Lung (tissue), 12 donors: ENCODE results near the gene MBNL1. TPM values are rescaled to one million over a fixed set of nuclear protein-coding genes. Genes with fewer than 3 reads are reported as not detected.

Experiments used
- ATAC-seq: fragments of 200-7000 bp; cut with Tn5 transposase; one replicate; pipeline ENCODE4 v1.9.1; 2020; ENCODE audit warnings: moderate number of reproducible peaks; ENCODE audit not compliant: insufficient read depth, low FRiP score
- DNase-seq, 3 donors: peaks; one replicate each; pipeline ENCODE4 v3.0.0-alpha.2; 2013 to 2017
- H3K27ac ChIP-seq, 2 donors: one replicate each; pipeline ENCODE4 v1.5.1; 2013; ENCODE audit warnings: mild to moderate bottlenecking in 2 of 2, moderate library complexity in 2 of 2, control low read depth in 1 of 2, inconsistent platforms in 1 of 2, low read depth in 1 of 2, low read length in 1 of 2
- H3K27me3 ChIP-seq, 3 donors: one replicate each; pipeline ENCODE4 v1.5.1; 2013; ENCODE audit warnings: low read length in 2 of 3; ENCODE audit not compliant: control insufficient read depth in 3 of 3, insufficient read depth in 3 of 3
- H3K36me3 ChIP-seq, 4 donors: one replicate each; pipeline ENCODE4 v1.5.1; 2013; ENCODE audit warnings: low read length in 4 of 4, mild to moderate bottlenecking in 1 of 4, moderate library complexity in 1 of 4; ENCODE audit not compliant: control insufficient read depth in 4 of 4, insufficient read depth in 4 of 4
- H3K4me1 ChIP-seq, 5 donors: one replicate each; pipeline ENCODE4 v1.5.1; 2013; ENCODE audit warnings: low read length in 5 of 5, mild to moderate bottlenecking in 2 of 5, moderate library complexity in 1 of 5; ENCODE audit not compliant: control insufficient read depth in 5 of 5, insufficient read depth in 5 of 5
- H3K4me3 ChIP-seq: one replicate; pipeline ENCODE4 v1.5.1; 2013; ENCODE audit warnings: mild to moderate bottlenecking, control low read depth, moderate library complexity
- H3K9ac ChIP-seq, 2 donors: one replicate each; pipeline ENCODE4 v1.5.1; 2013; ENCODE audit warnings: low read length in 2 of 2, control low read depth in 1 of 2; ENCODE audit not compliant: insufficient read depth in 1 of 2
- H3K9me3 ChIP-seq, 4 donors: one replicate each; pipeline ENCODE4 v1.5.1; 2013; ENCODE audit warnings: low read length in 3 of 4, mild to moderate bottlenecking in 1 of 4, moderate library complexity in 1 of 4; ENCODE audit not compliant: control insufficient read depth in 4 of 4, insufficient read depth in 3 of 4
- CTCF ChIP-seq: IDR thresholded peaks from 2 replicates; pipeline ENCODE4 v1.5.1; 2012; ENCODE audit warnings: mild to moderate bottlenecking; ENCODE audit errors: control extremely low read depth, extremely low read depth
- WGBS, 2 donors: extraction: QIAGEN DNeasy Blood & Tissue Kit; methylation state at CpG; one replicate each; pipeline ENCODE4 v1.1.7; 2013; 5-methylcytosine and 5-hydroxymethylcytosine counted together
- polyA plus RNA-seq, 2 donors: library from polyadenylated mRNA; stranded (reverse); fragments of 200-250 nt; gene quantifications; one replicate each; pipeline ENCODE4 v1.2.1, GENCODE V29; 2013
- total RNA-seq, 2 donors: library from RNA; depleted of rRNA in 1 of 2; stranded (reverse); fragments of >200 nt in 1 of 2; gene quantifications; one replicate each; pipeline ENCODE4 v1.2.1, GENCODE V29; 2014 to 2021
- donor health status: control.
- donor health status: control.
- donor health status: Bipolar disorder and iron deficiency.
- donor health status: healthy.
- donor health status: DM: yes; HTN: yes; CAD: no.

MBNL1 gene
- total and polyA plus RNA-seq, 4 donors, result 55.3 to 266 (median 165) TPM

- peaks cover 0 to 2% (median 0%) of the 10 kb centered on the region in 5 donors for H3K4me1 ChIP-seq
- H3K27me3 ChIP-seq, result no peaks in the 10 kb centered on the region
- H3K4me3 ChIP-seq, result no peak overlapping the region
- no peak overlapping the region for H3K9ac ChIP-seq
- DNase-seq, result no peak
- TF ChIP-seq CTCF, result no peak
- H3K27ac ChIP-seq, result no peak overlapping the region
- H3K9me3 ChIP-seq, result peaks cover 0 to 8% (median 0%) of the 10 kb centered on the region in 4 donors
- no peak for ATAC-seq
- H3K36me3 ChIP-seq, result no peaks in the 10 kb centered on the region
- 100% methylated on average over 1 of the region's 1 CpG for WGBS, 2 donors
Measured at GRCh38 chr3:152497890-152498289, 229.2 kb downstream of the MBNL1 start.

DNA sequence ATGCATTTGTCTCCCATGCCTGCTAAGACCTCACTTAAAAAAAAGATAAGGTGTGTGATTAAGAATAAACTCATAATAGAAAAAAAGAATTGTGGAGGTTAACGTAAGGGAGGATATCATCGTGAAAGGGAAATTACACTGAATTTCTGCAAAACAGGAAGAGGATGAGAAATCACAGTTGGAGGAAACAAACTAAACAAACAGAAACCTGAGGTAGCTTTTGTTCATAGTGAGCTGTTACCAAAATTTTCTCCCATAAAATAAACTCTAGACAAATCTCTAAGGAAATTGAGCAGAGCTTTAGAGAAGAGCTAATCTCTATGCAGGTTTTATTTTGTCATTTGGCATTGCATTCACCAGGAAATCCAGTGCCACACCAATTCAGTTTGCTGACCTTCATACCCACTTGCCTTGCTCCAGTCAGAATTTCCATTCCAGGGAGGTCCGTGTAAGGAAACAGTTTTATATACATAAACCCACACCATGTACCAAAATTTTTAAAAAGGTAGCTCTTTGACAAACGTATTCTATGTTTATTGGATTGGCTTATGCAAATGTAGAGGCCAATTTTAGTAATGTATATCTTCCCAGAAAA is 231.2 kb downstream of the MBNL1 start:
- 42 to 52% methylated on average over 4 of the region's 4 CpGs for WGBS, 2 donors
- Histone ChIP-seq H3K27me3 (no peaks in the 10 kb centered on the region), H3K9me3 (peaks cover 0 to 8% (median 0%) of the 10 kb centered on the region in 4 donors), H3K4me1 (peaks cover 0 to 2% (median 0%) of the 10 kb centered on the region in 5 donors), H3K27ac (no peak overlapping the region), H3K9ac (no peak overlapping the region), H3K36me3 (no peaks in the 10 kb centered on the region), H3K4me3 (no peak overlapping the region)
- DNase-seq (no peak), ATAC-seq (no peak)
- TF ChIP-seq CTCF, result no peak

DNA sequence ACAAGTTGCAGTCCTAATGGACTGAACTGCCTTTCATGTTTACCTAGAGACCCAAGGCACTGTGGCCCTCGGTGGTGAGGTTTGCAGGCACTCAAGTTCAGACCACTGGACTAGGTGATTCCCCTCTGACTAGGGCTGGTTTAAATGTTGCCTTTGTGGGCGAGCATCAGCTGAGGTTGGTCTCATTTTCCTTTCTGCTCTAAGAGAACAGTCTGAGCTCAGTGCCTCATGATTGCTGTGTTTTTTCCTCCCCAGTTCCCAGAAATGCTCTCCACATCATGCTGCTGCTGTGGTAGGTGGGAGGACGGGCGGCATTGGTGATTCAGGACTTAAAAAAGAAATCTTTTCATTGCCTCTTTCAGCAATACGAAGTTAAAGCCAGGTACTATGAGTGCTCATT is 237.2 kb downstream of the MBNL1 start:
- Histone ChIP-seq H3K27me3 (no peaks in the 10 kb centered on the region), H3K9ac (no peak overlapping the region), H3K9me3 (peaks cover 0 to 8% (median 0%) of the 10 kb centered on the region in 4 donors), H3K36me3 (no peaks in the 10 kb centered on the region), H3K27ac (no peak overlapping the region), H3K4me3 (no peak overlapping the region), H3K4me1 (peaks cover 0 to 2% (median 0%) of the 10 kb centered on the region in 5 donors)
- 64 to 81% methylated on average over 5 of the region's 5 CpGs for WGBS, 2 donors
- no peak for ATAC-seq
- no peak for DNase-seq
- TF ChIP-seq CTCF, result no peak

DNA sequence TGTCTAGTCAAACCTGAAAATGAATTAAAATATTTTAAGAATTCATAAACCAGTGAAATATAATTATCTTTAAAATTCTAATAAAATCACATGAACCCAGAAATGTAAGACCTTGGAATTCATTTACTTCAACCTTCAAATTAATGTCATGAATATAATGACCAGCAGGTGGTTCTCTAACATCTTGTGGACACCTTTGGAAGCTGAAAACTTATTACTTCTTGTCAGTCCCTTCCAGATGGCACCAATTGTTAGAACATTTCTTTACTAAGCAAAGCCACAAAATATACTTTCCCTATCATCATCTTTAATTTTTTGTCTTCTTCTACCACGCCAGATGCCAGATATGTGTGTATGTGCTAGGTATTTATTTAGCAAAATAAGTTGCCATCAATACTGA is 240.0 kb downstream of the MBNL1 start:
- H3K27ac ChIP-seq, result no peak overlapping the region
- DNase-seq, result peak in 2 of 3 donors; percentile 46 to 57
- TF ChIP-seq CTCF, result no peak
- 69 to 87% methylated on average over 1 of the region's 1 CpG for WGBS, 2 donors
- ATAC-seq, result no peak
- no peaks in the 10 kb centered on the region for H3K27me3 ChIP-seq
- H3K4me3 ChIP-seq, result no peak overlapping the region
- H3K36me3 ChIP-seq, result no peaks in the 10 kb centered on the region
- H3K9ac ChIP-seq, result no peak overlapping the region
- no peaks in the 10 kb centered on the region for H3K9me3 ChIP-seq
- H3K4me1 ChIP-seq, result no peaks in the 10 kb centered on the region
